ENCODE results near the gene TAOK3. TPM values are rescaled to one million over a fixed set of nuclear protein-coding genes. Genes with fewer than 3 reads are reported as not detected.
A peak's percentile ranks its signal among the peaks of the same experiment; 100 is the strongest.

Gene TAOK3
- total and polyA plus RNA-seq, 9 of the 15 experiments (the other 6 are each of a cell fraction or from before 2014, with no cell fraction given), result 24.3 to 83.5 (median 47.1) TPM

DNA sequence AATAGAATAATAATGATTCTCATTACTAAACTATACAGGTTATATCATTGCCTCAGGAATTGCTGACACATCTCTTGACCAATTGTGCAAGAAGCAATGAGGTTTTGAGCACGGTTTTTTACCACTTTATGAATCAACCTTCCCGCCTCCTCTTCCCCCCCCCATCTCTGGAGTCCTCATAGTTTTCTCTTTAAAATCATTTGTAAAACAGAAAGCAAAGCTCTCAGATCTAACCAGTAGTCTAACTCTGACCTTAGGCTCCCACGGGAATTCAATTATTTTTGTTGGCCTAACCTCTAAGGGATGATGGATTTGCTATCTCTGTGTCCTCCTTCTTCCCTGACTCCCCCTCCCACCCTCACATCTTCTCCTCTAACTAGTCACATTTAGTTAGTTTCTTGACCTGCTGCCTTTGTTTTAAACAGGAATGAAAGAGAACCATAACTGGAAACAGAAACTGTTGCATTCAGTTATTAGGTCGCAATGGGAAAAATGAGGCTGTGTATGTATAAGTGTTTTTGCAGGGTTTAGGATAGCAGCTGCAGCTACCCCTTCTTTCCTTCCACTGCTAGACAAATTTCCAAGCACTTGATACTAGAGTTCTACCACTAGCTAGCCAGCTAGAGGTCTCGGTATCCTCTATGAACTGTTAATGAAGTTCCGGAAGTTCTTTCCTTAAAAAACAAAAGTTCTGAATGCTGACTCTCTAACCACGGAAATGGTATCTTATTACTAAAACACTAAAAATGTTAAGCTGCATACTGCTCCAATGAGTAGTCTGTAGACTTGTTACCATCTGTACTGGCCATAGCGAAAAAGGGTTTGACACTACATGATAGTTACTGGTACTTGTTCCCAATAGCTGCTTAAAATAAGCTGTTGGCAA, 65.4 kb downstream of the TAOK3 start (continued):
- TF ChIP-seq, protein P1, sequence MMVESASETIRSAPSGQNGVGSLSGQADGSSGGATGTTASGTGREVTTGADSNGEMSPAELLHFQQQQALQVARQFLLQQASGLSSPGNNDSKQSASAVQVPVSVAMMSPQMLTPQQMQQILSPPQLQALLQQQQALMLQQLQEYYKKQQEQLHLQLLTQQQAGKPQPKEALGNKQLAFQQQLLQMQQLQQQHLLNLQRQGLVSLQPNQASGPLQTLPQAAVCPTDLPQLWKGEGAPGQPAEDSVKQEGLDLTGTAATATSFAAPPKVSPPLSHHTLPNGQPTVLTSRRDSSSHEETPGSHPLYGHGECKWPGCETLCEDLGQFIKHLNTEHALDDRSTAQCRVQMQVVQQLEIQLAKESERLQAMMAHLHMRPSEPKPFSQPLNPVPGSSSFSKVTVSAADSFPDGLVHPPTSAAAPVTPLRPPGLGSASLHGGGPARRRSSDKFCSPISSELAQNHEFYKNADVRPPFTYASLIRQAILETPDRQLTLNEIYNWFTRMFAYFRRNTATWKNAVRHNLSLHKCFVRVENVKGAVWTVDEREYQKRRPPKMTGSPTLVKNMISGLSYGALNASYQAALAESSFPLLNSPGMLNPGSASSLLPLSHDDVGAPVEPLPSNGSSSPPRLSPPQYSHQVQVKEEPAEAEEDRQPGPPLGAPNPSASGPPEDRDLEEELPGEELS (CRISPR knock-in tag; IDR thresholded peaks at IDR 0.05; ENCODE audit: borderline replicate concordance), result no peak
- no peak for TF ChIP-seq ZNF431 (CRISPR knock-in tag; IDR thresholded peaks at IDR 0.05)
- TF ChIP-seq ZBTB9 (CRISPR knock-in tag; IDR thresholded peaks at IDR 0.05), result no peak
- peak; percentile 62 for TF ChIP-seq NFE2 (IDR thresholded peaks at IDR 0.05; ENCODE audit: low read depth)
- peak; percentile 36; the same call in 1 of the 2 replicates for TF ChIP-seq MAFK (IDR thresholded peaks at IDR 0.05; ENCODE audit: low read length)
- TF ChIP-seq, protein P2, sequence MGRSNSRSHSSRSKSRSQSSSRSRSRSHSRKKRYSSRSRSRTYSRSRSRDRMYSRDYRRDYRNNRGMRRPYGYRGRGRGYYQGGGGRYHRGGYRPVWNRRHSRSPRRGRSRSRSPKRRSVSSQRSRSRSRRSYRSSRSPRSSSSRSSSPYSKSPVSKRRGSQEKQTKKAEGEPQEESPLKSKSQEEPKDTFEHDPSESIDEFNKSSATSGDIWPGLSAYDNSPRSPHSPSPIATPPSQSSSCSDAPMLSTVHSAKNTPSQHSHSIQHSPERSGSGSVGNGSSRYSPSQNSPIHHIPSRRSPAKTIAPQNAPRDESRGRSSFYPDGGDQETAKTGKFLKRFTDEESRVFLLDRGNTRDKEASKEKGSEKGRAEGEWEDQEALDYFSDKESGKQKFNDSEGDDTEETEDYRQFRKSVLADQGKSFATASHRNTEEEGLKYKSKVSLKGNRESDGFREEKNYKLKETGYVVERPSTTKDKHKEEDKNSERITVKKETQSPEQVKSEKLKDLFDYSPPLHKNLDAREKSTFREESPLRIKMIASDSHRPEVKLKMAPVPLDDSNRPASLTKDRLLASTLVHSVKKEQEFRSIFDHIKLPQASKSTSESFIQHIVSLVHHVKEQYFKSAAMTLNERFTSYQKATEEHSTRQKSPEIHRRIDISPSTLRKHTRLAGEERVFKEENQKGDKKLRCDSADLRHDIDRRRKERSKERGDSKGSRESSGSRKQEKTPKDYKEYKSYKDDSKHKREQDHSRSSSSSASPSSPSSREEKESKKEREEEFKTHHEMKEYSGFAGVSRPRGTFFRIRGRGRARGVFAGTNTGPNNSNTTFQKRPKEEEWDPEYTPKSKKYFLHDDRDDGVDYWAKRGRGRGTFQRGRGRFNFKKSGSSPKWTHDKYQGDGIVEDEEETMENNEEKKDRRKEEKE (IDR thresholded peaks at IDR 0.05; ENCODE audit: borderline replicate concordance in 1 of 2, control insufficient read depth in 1 of 2, low read depth in 2 of 2, low read length in 1 of 2), result no peak
- no peak for TF ChIP-seq ZNF146 (CRISPR knock-in tag; IDR thresholded peaks at IDR 0.05; ENCODE audit: unreplicated experiment)
- no peak; the same call in 1 of the 2 replicates for TF ChIP-seq EGR1 (conservative IDR thresholded peaks at IDR 0.05)
- no peak for TF ChIP-seq SFPQ (IDR thresholded peaks at IDR 0.05; ENCODE audit: low read depth, low read length)
- no peak for TF ChIP-seq ZNF668 (CRISPR knock-in tag; IDR thresholded peaks at IDR 0.05)
- no peak for TF ChIP-seq SREBF1 (IDR thresholded peaks at IDR 0.05; ENCODE audit: borderline replicate concordance, low read depth, low read length)
- 0 out of 2 replicates have a peak, but pooled peaks have one; percentile 19 for TF ChIP-seq FOSL1 (tag; conservative IDR thresholded peaks at IDR 0.05)
- no peak for TF ChIP-seq SPI1 (IDR thresholded peaks at IDR 0.05; ENCODE audit: borderline replicate concordance, low read depth, low read length)
- TF ChIP-seq TRIM24 (IDR thresholded peaks at IDR 0.05), result peak in 1 of 2 experiments; percentile 13; a peak in 1 of 4 replicates
- TF ChIP-seq CEBPB (tag; IDR thresholded peaks at IDR 0.05), result peak; percentile 90
- no peak for TF ChIP-seq ZNF408 (CRISPR knock-in tag; IDR thresholded peaks at IDR 0.05; ENCODE audit: low read depth)
- TF ChIP-seq CEBPG (CRISPR knock-in tag; IDR thresholded peaks at IDR 0.05), result no peak
- peak; percentile 68 to 75 for TF ChIP-seq CEBPG (tag; conservative IDR thresholded peaks at IDR 0.05 in 1 of 2, IDR thresholded peaks at IDR 0.05 in 1 of 2)
- peak; percentile 54; the same call in 1 of the 2 replicates for TF ChIP-seq C11orf30 (IDR thresholded peaks at IDR 0.05; ENCODE audit: low read depth)

Data from K562 (cell line).